Mononuclear cell (primary cell): ENCODE measurements around the gene SBNO1. TPM values are rescaled to one million over a fixed set of nuclear protein-coding genes. Genes with fewer than 3 reads are reported as not detected.

Experiments used
- total RNA-seq: library from RNA; depleted of rRNA; stranded (reverse); fragments of >200 nt; gene quantifications from one replicate; pipeline ENCODE4 v1.2.3, GENCODE V29; 2012

Gene SBNO1
- total RNA-seq, 1 donor: 43.6 TPM

Other genes with a start within 250 kb of the SBNO1 start
- 11.8 TPM for gene PITPNM2, start 213.8 kb downstream of the SBNO1 start, total RNA-seq
- 93.6 TPM for gene MPHOSPH9, start 131.7 kb downstream of the SBNO1 start, total RNA-seq
- 27.6 TPM for gene MTRFR, start 131.4 kb downstream of the SBNO1 start, total RNA-seq
- 42.3 TPM for gene CDK2AP1, start 93.0 kb downstream of the SBNO1 start, total RNA-seq
- gene KMT5A, start 19.3 kb upstream of the SBNO1 start, total RNA-seq: 40.3 TPM
- gene RILPL2, start 71.8 kb upstream of the SBNO1 start, total RNA-seq: 9.9 TPM
- 13.7 TPM for gene SNRNP35, start 93.3 kb upstream of the SBNO1 start, total RNA-seq
- gene RILPL1, start 168.9 kb upstream of the SBNO1 start, total RNA-seq: 1.8 TPM
- 213 TPM for gene TMED2, start 219.7 kb upstream of the SBNO1 start, total RNA-seq
- gene DDX55, start 237.3 kb upstream of the SBNO1 start, total RNA-seq: 26.4 TPM